Tongue (tissue), 2 donors: Measurements from ENCODE around the gene ST6GAL1. TPM values are rescaled to one million over a fixed set of nuclear protein-coding genes. Genes with fewer than 3 reads are reported as not detected.

Source experiments
- DNase-seq: peaks from one replicate; pipeline ENCODE4 v3.0.0-alpha.2; 2015
- total RNA-seq: library from RNA; depleted of rRNA; stranded (reverse); fragments of >200 nt; gene quantifications from one replicate; pipeline ENCODE4 v1.2.3, GENCODE V29; 2014

Gene ST6GAL1
- total RNA-seq, 1 donor from 2014 or later, result 34.3 TPM

- DNase-seq, result no peak
These were observed 150.6 kb downstream of the ST6GAL1 start for GRCh38 chr3:187080799-187081450.

- no peak for DNase-seq
These were observed 152.5 kb downstream of the ST6GAL1 start for GRCh38 chr3:187082758-187083375.

GRCh38 chr3:187084126-187084525 lies 153.8 kb downstream of the ST6GAL1 start:
- DNase-seq, result no peak

GRCh38 chr3:187084580-187084979 lies 154.3 kb downstream of the ST6GAL1 start:
- no peak for DNase-seq

GRCh38 chr3:187085021-187085666 lies 154.8 kb downstream of the ST6GAL1 start:
- no peak for DNase-seq

GRCh38 chr3:187085933-187086332 lies 155.6 kb downstream of the ST6GAL1 start:
- no peak for DNase-seq

GRCh38 chr3:187086831-187087230 lies 156.5 kb downstream of the ST6GAL1 start:
- no peak for DNase-seq

GRCh38 chr3:187088701-187089100 lies 158.4 kb downstream of the ST6GAL1 start:
- DNase-seq, result no peak

- DNase-seq, result no peak
These were observed 163.0 kb downstream of the ST6GAL1 start for GRCh38 chr3:187093320-187093719.

- DNase-seq, result no peak
These were observed 168.7 kb downstream of the ST6GAL1 start for GRCh38 chr3:187098923-187099512.

GRCh38 chr3:187101184-187102072 lies 171.1 kb downstream of the ST6GAL1 start:
- peak; percentile 86 for DNase-seq

- no peak for DNase-seq
These were observed 171.8 kb downstream of the ST6GAL1 start for GRCh38 chr3:187102073-187102634.

GRCh38 chr3:187103251-187103650 lies 172.9 kb downstream of the ST6GAL1 start:
- no peak for DNase-seq

- DNase-seq, result no peak
These were observed 174.0 kb downstream of the ST6GAL1 start for GRCh38 chr3:187104342-187104741.

- DNase-seq, result peak; percentile 60
These were observed 174.6 kb downstream of the ST6GAL1 start for GRCh38 chr3:187104933-187105332.

- no peak for DNase-seq
These were observed 175.4 kb downstream of the ST6GAL1 start for GRCh38 chr3:187105700-187106099.

- no peak for DNase-seq
These were observed 177.7 kb downstream of the ST6GAL1 start for GRCh38 chr3:187107989-187108388.

- DNase-seq, result no peak
These were observed 179.8 kb downstream of the ST6GAL1 start for GRCh38 chr3:187110156-187110555.

- DNase-seq, result peak; percentile 19
These were observed 182.8 kb downstream of the ST6GAL1 start for GRCh38 chr3:187112934-187113793.

GRCh38 chr3:187114511-187114910 lies 184.2 kb downstream of the ST6GAL1 start:
- DNase-seq, result no peak

GRCh38 chr3:187120326-187120725 lies 190.0 kb downstream of the ST6GAL1 start:
- DNase-seq, result no peak
